Naive thymus-derived CD4-positive, alpha-beta T cell (primary cell): ENCODE results near the gene ANKRD44. TPM values are rescaled to one million over a fixed set of nuclear protein-coding genes. Genes with fewer than 3 reads are reported as not detected.

ENCODE experiments used
- ATAC-seq: fragments of 150-1000 bp; cut with Tn5 transposase; 2 replicates; pipeline ENCODE4 v1.10.0; 2021; ENCODE audit warnings: mild to moderate bottlenecking, moderate library complexity
- CTCF ChIA-PET: fragments of 350-600 bp; sonication (Branson Sonifier 250); formaldehyde crosslinking; loops from one replicate; lab custom pipeline; 2021; ENCODE audit warnings: antibody characterized with exemption; lab: Charles Lee
- POLR2A ChIA-PET: fragments of 350-600 bp; sonication (Branson Sonifier 250); formaldehyde crosslinking; loops from one replicate; lab custom pipeline; 2021; ENCODE audit warnings: antibody characterized with exemption, inconsistent platforms; lab: Charles Lee
- DNase-seq, 9 donors: peaks; one replicate each; pipeline versions ENCODE4 v3.0.0 to v3.0.0-alpha.2; 2020 to 2022; ENCODE audit warnings: mixed read lengths in 1 of 9
- H3K27ac ChIP-seq: one replicate; pipeline ENCODE4 v1.7.0; 2013; ENCODE audit warnings: mild to moderate bottlenecking, low read depth, low read length, moderate library complexity
- H3K27me3 ChIP-seq, 2 donors: one replicate each; pipeline ENCODE4 v1.7.0; 2013; ENCODE audit warnings: low read length in 2 of 2, mild to moderate bottlenecking in 2 of 2, moderate library complexity in 2 of 2; ENCODE audit not compliant: control insufficient read depth in 2 of 2, insufficient read depth in 2 of 2
- H3K36me3 ChIP-seq, 3 experiments: 1 replicate in 2 of 3; 2 replicates in 1 of 3; pipeline ENCODE4 v1.7.0; 2013; ENCODE audit warnings: low read length in 3 of 3, mild to moderate bottlenecking in 3 of 3, moderate library complexity in 1 of 3; ENCODE audit not compliant: insufficient read depth in 3 of 3, control insufficient read depth in 2 of 3
- H3K4me1 ChIP-seq, 2 donors: one replicate each; pipeline ENCODE4 v1.7.0; 2013; ENCODE audit warnings: low read length in 2 of 2, mild to moderate bottlenecking in 2 of 2, moderate library complexity in 1 of 2; ENCODE audit not compliant: control insufficient read depth in 2 of 2, insufficient read depth in 2 of 2
- H3K4me3 ChIP-seq: 2 replicates; pipeline ENCODE4 v1.7.0; 2013; ENCODE audit warnings: mild to moderate bottlenecking, low read length
- H3K9me3 ChIP-seq, 3 experiments: 1 replicate in 2 of 3; 2 replicates in 1 of 3; pipeline ENCODE4 v1.7.0; 2013; ENCODE audit warnings: low read length in 3 of 3; ENCODE audit not compliant: control insufficient read depth in 2 of 3
- H3K27ac Mint-ChIP-seq, 9 donors: one replicate each; pipeline ENCODE4 v1.8.0; 2020 to 2022; ENCODE audit warnings: mixed read lengths in 9 of 9, mild to moderate bottlenecking in 8 of 9, moderate library complexity in 5 of 9, inconsistent platforms in 2 of 9
- H3K27me3 Mint-ChIP-seq, 5 donors: one replicate each; pipeline ENCODE4 v1.8.0; 2021 to 2022; ENCODE audit warnings: mixed read lengths in 5 of 5, mild to moderate bottlenecking in 1 of 5
- H3K36me3 Mint-ChIP-seq, 5 donors: one replicate each; pipeline ENCODE4 v1.8.0; 2020 to 2022; ENCODE audit warnings: mixed read lengths in 5 of 5, mild to moderate bottlenecking in 3 of 5, inconsistent platforms in 1 of 5
- H3K4me1 Mint-ChIP-seq, 7 donors: one replicate each; pipeline ENCODE4 v1.8.0; 2020 to 2022; ENCODE audit warnings: mixed read lengths in 7 of 7, mild to moderate bottlenecking in 3 of 7, inconsistent platforms in 1 of 7
- H3K4me3 Mint-ChIP-seq, 10 donors: one replicate each; pipeline ENCODE4 v1.8.0; 2020 to 2022; ENCODE audit warnings: mild to moderate bottlenecking in 10 of 10, mixed read lengths in 10 of 10, moderate library complexity in 6 of 10, inconsistent platforms in 2 of 10
- H3K9me3 Mint-ChIP-seq, 11 donors: one replicate each; pipeline ENCODE4 v1.8.0; 2020 to 2022; ENCODE audit warnings: mixed read lengths in 11 of 11, mild to moderate bottlenecking in 4 of 11, inconsistent platforms in 1 of 11, moderate library complexity in 1 of 11
- intact Hi-C, 2 donors: fragments of 100-400 bp; cut with micrococcal nuclease; formaldehyde crosslinking; loops; one replicate each; pipeline ENCODE4 v1.15.1; 2023
- polyA plus RNA-seq, 2 donors: library from polyadenylated mRNA; unstranded; fragments of 300-500 nt; fragmentation: Illumina TruSeq; gene quantifications; one replicate each; pipeline ENCODE4 v1.2.3, GENCODE V29; 2021
- total RNA-seq, 6 experiments: library from RNA in 5 of 6; stranded (reverse) in 5 of 6; gene quantifications; 1 replicate in 5 of 6; 2 replicates in 1 of 6; pipeline ENCODE4 v1.2.3 and lab custom pipeline; 2021 to 2026

Gene ANKRD44
- total and polyA plus RNA-seq, 7 experiments from 2014 or later, result 88.6 to 296 (median 235) TPM

DNA sequence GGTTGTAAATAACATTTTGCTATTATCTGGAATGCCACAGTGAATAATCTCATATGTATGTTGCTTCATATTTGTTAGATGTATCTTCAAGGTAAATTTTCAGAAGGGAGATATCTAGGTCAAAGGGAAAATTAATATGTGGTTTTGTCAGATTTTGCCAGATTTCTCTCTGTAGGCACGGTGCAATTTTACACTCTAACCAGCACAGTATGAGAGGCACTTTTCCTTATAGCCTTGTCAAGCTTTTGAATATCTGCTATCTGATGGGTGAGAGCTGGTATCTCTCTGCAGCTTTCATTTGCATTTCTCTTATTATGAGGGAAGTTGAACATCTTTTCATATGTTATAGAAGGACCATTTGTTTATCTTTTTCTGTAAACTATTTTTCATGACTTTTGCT, 208.3 kb downstream of the ANKRD44 start:
- ATAC-seq, result no peak
- DNase-seq, result no peak
- H3K27ac Mint-ChIP-seq, result peak overlapping the region in 7 of 9 donors; percentile 2 to 75 (median 41)
- Histone ChIP-seq H3K4me1 (no peaks in the 10 kb centered on the region), H3K27ac (no peak overlapping the region), H3K27me3 (no peaks in the 10 kb centered on the region), H3K36me3 (peaks cover 9 to 67% (median 26%) of the 10 kb centered on the region in 3 experiments), H3K9me3 (no peaks in the 10 kb centered on the region), H3K4me3 (no peak overlapping the region)
- POLR2A ChIA-PET, result no interaction called here
- H3K27me3 Mint-ChIP-seq, result no peaks in the 10 kb centered on the region
- intact Hi-C loops, result no loop called here
- H3K9me3 Mint-ChIP-seq, result no peaks in the 10 kb centered on the region
- peaks cover 12 to 33% (median 17%) of the 10 kb centered on the region in 7 donors for H3K4me1 Mint-ChIP-seq
- CTCF ChIA-PET, result no interaction called here
- no peak overlapping the region for H3K4me3 Mint-ChIP-seq
- H3K36me3 Mint-ChIP-seq, result peaks cover 8 to 64% (median 37%) of the 10 kb centered on the region in 5 donors

DNA sequence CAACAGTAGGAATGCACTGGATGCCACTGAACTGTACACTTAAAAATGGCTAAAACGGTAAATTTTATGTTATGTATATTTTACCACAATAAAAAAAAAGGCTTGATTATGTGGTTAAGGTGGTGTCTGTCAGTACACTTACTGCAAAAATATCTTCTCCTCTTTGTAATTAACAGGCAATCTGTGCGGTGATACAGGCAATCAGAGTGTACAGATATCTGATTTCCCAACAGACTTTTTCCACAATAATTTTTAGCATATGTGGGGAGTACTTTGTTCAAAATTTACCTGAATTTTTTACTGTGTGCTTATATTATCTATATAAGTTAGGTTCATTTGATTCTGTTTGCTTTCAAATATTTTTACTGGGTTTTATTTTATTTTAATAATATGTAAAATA, 209.1 kb downstream of the ANKRD44 start:
- intact Hi-C loops, result loop anchor here in 1 of 2 donors (2.0 kb wide), 1 partner anchor 15 kb away; no protein-coding TSS in a partner anchor
- Mint-ChIP-seq H3K36me3 (peaks cover 8 to 59% (median 37%) of the 10 kb centered on the region in 5 donors), H3K27me3 (no peaks in the 10 kb centered on the region), H3K27ac (peak overlapping the region in 4 of 9 donors; percentile 7 to 42 (median 36)), H3K4me1 (peaks cover 12 to 37% (median 17%) of the 10 kb centered on the region in 7 donors), H3K9me3 (peaks cover 0 to 2% (median 0%) of the 10 kb centered on the region in 11 donors), H3K4me3 (no peak overlapping the region)
- peaks cover 13 to 70% (median 29%) of the 10 kb centered on the region in 3 experiments for H3K36me3 ChIP-seq
- ChIA-PET POLR2A (no interaction called here), CTCF (no interaction called here)
- H3K27ac ChIP-seq, result no peak overlapping the region
- H3K4me1 ChIP-seq, result no peaks in the 10 kb centered on the region
- H3K4me3 ChIP-seq, result no peak overlapping the region
- H3K27me3 ChIP-seq, result no peaks in the 10 kb centered on the region
- DNase-seq (no peak), ATAC-seq (no peak)
- H3K9me3 ChIP-seq, result no peaks in the 10 kb centered on the region

GRCh38 chr2:197097578-197098366, 212.8 kb downstream of the ANKRD44 start:
- Mint-ChIP-seq H3K27me3 (no peaks in the 10 kb centered on the region), H3K4me1 (peaks cover 12 to 63% (median 26%) of the 10 kb centered on the region in 7 donors), H3K27ac (peak overlapping the region in 8 of 9 donors; percentile 15 to 77 (median 54)), H3K9me3 (peaks cover 0 to 3% (median 0%) of the 10 kb centered on the region in 11 donors), H3K4me3 (no peak overlapping the region), H3K36me3 (peaks cover 8 to 59% (median 49%) of the 10 kb centered on the region in 5 donors)
- Histone ChIP-seq H3K4me3 (no peak overlapping the region), H3K27me3 (no peaks in the 10 kb centered on the region), H3K4me1 (no peaks in the 10 kb centered on the region), H3K27ac (peak overlapping the region; percentile 42), H3K9me3 (no peaks in the 10 kb centered on the region), H3K36me3 (peaks cover 13 to 66% (median 38%) of the 10 kb centered on the region in 3 experiments)
- intact Hi-C loops, result no loop called here
- DNase-seq (no peak), ATAC-seq (no peak)
- CTCF ChIA-PET, result interaction anchor here (0.7 to 1.1 kb wide), 3 partner anchors 15 to 281 kb away, joined by 3 read pairs; no protein-coding TSS in a partner anchor
- POLR2A ChIA-PET, result no interaction called here

DNA sequence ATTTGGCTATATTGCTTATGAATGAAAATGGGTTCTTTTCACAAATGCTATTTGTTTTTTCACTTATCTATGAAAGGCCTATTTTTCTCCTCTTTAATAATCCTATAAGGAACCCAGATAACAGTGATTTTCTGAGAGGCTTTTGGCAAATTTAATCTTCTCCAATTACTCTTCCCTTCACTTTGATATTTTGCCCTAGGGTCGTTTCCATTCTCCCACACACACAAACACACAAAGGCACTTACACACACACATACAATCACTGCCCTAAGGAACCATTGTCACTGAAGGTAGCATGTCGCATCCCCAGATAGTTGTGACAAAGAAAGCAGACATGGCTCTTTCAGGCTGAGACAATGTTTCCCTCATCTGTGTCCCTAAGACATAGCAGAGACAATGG, 213.9 kb downstream of the ANKRD44 start:
- Mint-ChIP-seq H3K27ac (peak overlapping the region in 6 of 9 donors; percentile 9 to 68 (median 24)), H3K36me3 (peaks cover 8 to 59% (median 56%) of the 10 kb centered on the region in 5 donors), H3K27me3 (no peaks in the 10 kb centered on the region), H3K4me1 (peaks cover 8 to 65% (median 32%) of the 10 kb centered on the region in 7 donors), H3K4me3 (peak overlapping the region in 1 of 10 donors; percentile 3), H3K9me3 (peaks cover 0 to 5% (median 0%) of the 10 kb centered on the region in 11 donors)
- Histone ChIP-seq H3K36me3 (peaks cover 13 to 72% (median 42%) of the 10 kb centered on the region in 3 experiments), H3K4me3 (no peak overlapping the region), H3K4me1 (no peaks in the 10 kb centered on the region), H3K9me3 (no peaks in the 10 kb centered on the region), H3K27me3 (no peaks in the 10 kb centered on the region), H3K27ac (no peak overlapping the region)
- no peak for ATAC-seq
- CTCF ChIA-PET, result interaction anchor here (0.8 to 1.0 kb wide), 2 partner anchors 16 to 31 kb away, joined by 3 read pairs; no protein-coding TSS in a partner anchor
- no peak for DNase-seq
- POLR2A ChIA-PET, result no interaction called here
- intact Hi-C loops, result no loop called here

- peaks cover 6 to 64% (median 39%) of the 10 kb centered on the region in 7 donors for H3K4me1 Mint-ChIP-seq
- ATAC-seq, result no peak
- no peaks in the 10 kb centered on the region for H3K9me3 ChIP-seq
- H3K27me3 ChIP-seq, result no peaks in the 10 kb centered on the region
- peaks cover 16 to 70% (median 39%) of the 10 kb centered on the region in 3 experiments for H3K36me3 ChIP-seq
- H3K4me3 Mint-ChIP-seq, result no peak overlapping the region
- CTCF ChIA-PET, result no interaction called here
- no peak overlapping the region for H3K27ac ChIP-seq
- H3K4me3 ChIP-seq, result no peak overlapping the region
- H3K27me3 Mint-ChIP-seq, result no peaks in the 10 kb centered on the region
- H3K27ac Mint-ChIP-seq, result peak overlapping the region in 7 of 9 donors; percentile 9 to 77 (median 52)
- intact Hi-C loops, result no loop called here
- POLR2A ChIA-PET, result no interaction called here
- DNase-seq, result no peak
- peaks cover 4 to 52% (median 44%) of the 10 kb centered on the region in 5 donors for H3K36me3 Mint-ChIP-seq
- H3K4me1 ChIP-seq, result no peaks in the 10 kb centered on the region
- peaks cover 0 to 5% (median 0%) of the 10 kb centered on the region in 11 donors for H3K9me3 Mint-ChIP-seq
Observed at GRCh38 chr2:197092431-197092830, 218.1 kb downstream of the ANKRD44 start.

GRCh38 chr2:197090742-197091367, 219.7 kb downstream of the ANKRD44 start:
- H3K27ac Mint-ChIP-seq, result peak overlapping the region in 7 of 9 donors; percentile 16 to 78 (median 49)
- ATAC-seq (no peak), DNase-seq (no peak)
- intact Hi-C loops, result no loop called here
- Histone ChIP-seq H3K4me3 (no peak overlapping the region), H3K36me3 (peaks cover 12 to 70% (median 40%) of the 10 kb centered on the region in 3 experiments), H3K27me3 (no peaks in the 10 kb centered on the region), H3K9me3 (no peaks in the 10 kb centered on the region), H3K4me1 (no peaks in the 10 kb centered on the region), H3K27ac (no peak overlapping the region)
- peaks cover 0 to 3% (median 0%) of the 10 kb centered on the region in 11 donors for H3K9me3 Mint-ChIP-seq
- no peak overlapping the region for H3K4me3 Mint-ChIP-seq
- H3K36me3 Mint-ChIP-seq, result peaks cover 9 to 56% (median 43%) of the 10 kb centered on the region in 5 donors
- peaks cover 8 to 58% (median 29%) of the 10 kb centered on the region in 7 donors for H3K4me1 Mint-ChIP-seq
- POLR2A ChIA-PET, result no interaction called here
- no peaks in the 10 kb centered on the region for H3K27me3 Mint-ChIP-seq
- CTCF ChIA-PET, result interaction anchor here (1.7 kb wide), 1 partner anchor 9 kb away, joined by 3 read pairs; no protein-coding TSS in a partner anchor
